ENCODE measurements around the gene STK33. TPM values are rescaled to one million over a fixed set of nuclear protein-coding genes. Genes with fewer than 3 reads are reported as not detected.

STK33 gene
- total RNA-seq, 1 experiment from 2014 or later = 19.5 TPM

- no peak for DNase-seq
- Histone ChIP-seq H4K20me1 (ENCODE audit: control insufficient read depth, insufficient read depth, insufficient read length) (no peaks in the 10 kb centered on the region), H4K5ac (ENCODE audit: insufficient read length, low read depth, low read length) (no peak overlapping the region), H3K23ac (ENCODE audit: insufficient read length, low read depth, low read length) (no peak overlapping the region), H3K4me2 (ENCODE audit: insufficient read depth, insufficient read length, low read length) (no peak overlapping the region), H2AK5ac (ENCODE audit: insufficient read length, low read length) (no peak overlapping the region), H3K56ac (ENCODE audit: insufficient read length, low read depth, low read length) (no peak overlapping the region), H3K23me2 (ENCODE audit: insufficient read length, low read depth, low read length, poor library complexity, severe bottlenecking) (no peaks in the 10 kb centered on the region), H2BK12ac (ENCODE audit: insufficient read length, low read depth, low read length) (no peak overlapping the region), H3K9ac (ENCODE audit: extremely low read depth, insufficient read length, low read length) (no peak overlapping the region), H3K79me1 (ENCODE audit: insufficient read depth, low read depth, low read length, poor library complexity, severe bottlenecking) (no peaks in the 10 kb centered on the region), H3K14ac (ENCODE audit: insufficient read depth, low read length) (no peak overlapping the region), H2AFZ (ENCODE audit: low read length) (no peak overlapping the region), H4K91ac (ENCODE audit: insufficient read length, low read depth, low read length) (no peak overlapping the region), H3K4ac (ENCODE audit: low read depth, low read length) (no peak overlapping the region), H4K8ac (replicated peaks; ENCODE audit: insufficient read length, low read depth, low read length) (no peak overlapping the region), H3K27me3 (ENCODE audit: insufficient read depth, low read length) (no peaks in the 10 kb centered on the region), H3K4me1 (ENCODE audit: insufficient read depth, low read length) (0 out of 2 replicates have a peak, but pooled peaks cover 3% of the 10 kb centered on the region), H3K18ac (ENCODE audit: insufficient read length, low read depth, low read length) (no peak overlapping the region), H3K27ac (ENCODE audit: insufficient read length, low read depth, low read length) (no peak overlapping the region), H2BK15ac (ENCODE audit: low read depth, low read length) (no peak overlapping the region), H3K79me2 (ENCODE audit: insufficient read depth, low read length) (no peaks in the 10 kb centered on the region), H2BK120ac (ENCODE audit: low read depth, low read length, poor library complexity, severe bottlenecking) (no peak overlapping the region), H2BK5ac (ENCODE audit: insufficient read length, low read length) (no peak overlapping the region), H2BK20ac (ENCODE audit: low read depth, low read length, poor library complexity, severe bottlenecking) (no peak overlapping the region), H3T11ph (ENCODE audit: low read length) (no peak overlapping the region), H3K9me3 (ENCODE audit: control insufficient read depth, low read depth, low read length) (no peaks in the 10 kb centered on the region)
- Mint-ChIP-seq H3K9me3 (no peaks in the 10 kb centered on the region), H3K36me3 (ENCODE audit: insufficient read depth in 1 of 3, low read depth in 3 of 3) (no peaks in the 10 kb centered on the region), H3K4me3 (no peak overlapping the region), H3K27me3 (ENCODE audit: low read depth) (peaks cover 3% of the 10 kb centered on the region; the same call in 1 of the 2 replicates), H3K4me1 (peaks cover 1 to 6% of the 10 kb centered on the region in 2 experiments), H3K27ac (no peak overlapping the region)
- no CpG with 5 or more reads among the region's 9 CpGs for WGBS (ENCODE audit: extremely low coverage, insufficient read length, low lambda C conversion rate)
- no peak for TF ChIP-seq CTCF (conservative IDR thresholded peaks at IDR 0.05)
Observed at GRCh38 chr11:8601376-8602133, 7.5 kb upstream of the STK33 start.

Measured in H9 (cell line).